Muscle of leg (tissue), 11 donors: Measurements from ENCODE around the gene ASB2. TPM values are rescaled to one million over a fixed set of nuclear protein-coding genes. Genes with fewer than 3 reads are reported as not detected.

ENCODE experiments used
- DNase-seq: peaks from one replicate; pipeline ENCODE4 v3.0.0; 2013
- H3K27ac ChIP-seq: one replicate; pipeline ENCODE4 v1.5.1; 2013; ENCODE audit warnings: mild to moderate bottlenecking, low read length, control low read depth
- H3K27me3 ChIP-seq: one replicate; pipeline ENCODE4 v1.6.1; 2013; ENCODE audit warnings: low read length; ENCODE audit not compliant: control insufficient read depth, insufficient read depth
- H3K36me3 ChIP-seq: one replicate; pipeline ENCODE4 v1.6.1; 2013; ENCODE audit warnings: low read length; ENCODE audit not compliant: control insufficient read depth, insufficient read depth
- H3K4me1 ChIP-seq: one replicate; pipeline ENCODE4 v1.6.1; 2013; ENCODE audit warnings: low read length; ENCODE audit not compliant: control insufficient read depth, insufficient read depth
- H3K4me3 ChIP-seq: one replicate; pipeline ENCODE4 v1.5.1; 2013; ENCODE audit warnings: low read length, control low read depth
- H3K9me3 ChIP-seq: replicated peaks from 2 replicates; pipeline ENCODE4 v1.6.1; 2013; ENCODE audit warnings: low read depth, low read length; ENCODE audit not compliant: control insufficient read depth
- WGBS: methylation state at CpG from one replicate; pipeline ENCODE4 v1.1.5; 2013; ENCODE audit warnings: missing lambda C conversion rate; ENCODE audit not compliant: insufficient coverage; 5-methylcytosine and 5-hydroxymethylcytosine counted together
- polyA plus RNA-seq, 8 donors: library from polyadenylated mRNA; unstranded; fragments of 120-200 nt; gene quantifications; one replicate each; pipeline versions ENCODE4 v1.2.1 to v1.2.3, GENCODE V29; 2013; ENCODE audit warnings: inconsistent platforms in 1 of 8, low replicate concordance in 1 of 8; ENCODE audit not compliant: insufficient read length in 8 of 8, insufficient read depth in 1 of 8
- total RNA-seq: library from RNA; stranded (reverse); fragments of 120-200 nt; gene quantifications from one replicate; pipeline ENCODE4 v1.2.4, GENCODE V29; 2013

Gene ASB2
- total and polyA plus RNA-seq, 9 donors, result 15.0 to 32.3 (median 23.0) TPM

- peaks cover 54% of the 10 kb centered on the region for H3K36me3 ChIP-seq
- WGBS, result 55% methylated on average over 5 of the region's 6 CpGs
- no peaks in the 10 kb centered on the region for H3K9me3 ChIP-seq
- peaks cover 57% of the 10 kb centered on the region for H3K4me1 ChIP-seq
- H3K27me3 ChIP-seq, result peaks cover 25% of the 10 kb centered on the region
- H3K4me3 ChIP-seq, result no peak overlapping the region
- no peak for DNase-seq
- peak overlapping the region; percentile 91 for H3K27ac ChIP-seq
These were observed 35.9 kb downstream of the ASB2 start for GRCh38 chr14:93940437-93940836.

GRCh38 chr14:93939304-93940229, 36.8 kb downstream of the ASB2 start:
- peaks cover 58% of the 10 kb centered on the region for H3K36me3 ChIP-seq
- no peak overlapping the region for H3K4me3 ChIP-seq
- peak; percentile 74 for DNase-seq
- no peak overlapping the region for H3K27ac ChIP-seq
- H3K4me1 ChIP-seq, result peaks cover 48% of the 10 kb centered on the region
- no peaks in the 10 kb centered on the region for H3K9me3 ChIP-seq
- H3K27me3 ChIP-seq, result peaks cover 26% of the 10 kb centered on the region
- WGBS, result 5% methylated on average over 81 of the region's 84 CpGs

GRCh38 chr14:93938751-93939303, 37.5 kb downstream of the ASB2 start:
- Histone ChIP-seq H3K27me3 (peaks cover 26% of the 10 kb centered on the region), H3K4me1 (peaks cover 41% of the 10 kb centered on the region), H3K36me3 (peaks cover 63% of the 10 kb centered on the region), H3K4me3 (no peak overlapping the region), H3K27ac (no peak overlapping the region), H3K9me3 (no peaks in the 10 kb centered on the region)
- 32% methylated on average over 46 of the region's 46 CpGs for WGBS
- no peak for DNase-seq

GRCh38 chr14:93937519-93937918, 38.9 kb downstream of the ASB2 start:
- H3K4me1 ChIP-seq, result peaks cover 28% of the 10 kb centered on the region
- peaks cover 65% of the 10 kb centered on the region for H3K36me3 ChIP-seq
- DNase-seq, result no peak
- H3K4me3 ChIP-seq, result no peak overlapping the region
- H3K27ac ChIP-seq, result no peak overlapping the region
- H3K27me3 ChIP-seq, result peaks cover 26% of the 10 kb centered on the region
- no peaks in the 10 kb centered on the region for H3K9me3 ChIP-seq
- WGBS, result 79% methylated on average over 13 of the region's 13 CpGs

GRCh38 chr14:93936926-93937325, 39.4 kb downstream of the ASB2 start:
- Histone ChIP-seq H3K4me1 (peaks cover 23% of the 10 kb centered on the region), H3K36me3 (peaks cover 62% of the 10 kb centered on the region), H3K9me3 (no peaks in the 10 kb centered on the region), H3K27me3 (peaks cover 26% of the 10 kb centered on the region), H3K27ac (no peak overlapping the region), H3K4me3 (no peak overlapping the region)
- WGBS, result 76% methylated on average over 5 of the region's 6 CpGs
- no peak for DNase-seq

- H3K36me3 ChIP-seq, result peaks cover 68% of the 10 kb centered on the region
- no peak overlapping the region for H3K4me3 ChIP-seq
- 0% methylated on average over 2 of the region's 5 CpGs for WGBS
- no peak overlapping the region for H3K27ac ChIP-seq
- H3K9me3 ChIP-seq, result no peaks in the 10 kb centered on the region
- peaks cover 26% of the 10 kb centered on the region for H3K27me3 ChIP-seq
- H3K4me1 ChIP-seq, result peaks cover 16% of the 10 kb centered on the region
- DNase-seq, result no peak
These were observed 40.1 kb downstream of the ASB2 start for GRCh38 chr14:93936245-93936644.

- DNase-seq, result no peak
- peaks cover 26% of the 10 kb centered on the region for H3K27me3 ChIP-seq
- no peaks in the 10 kb centered on the region for H3K9me3 ChIP-seq
- WGBS, result 38% methylated on average over 4 of the region's 8 CpGs
- H3K36me3 ChIP-seq, result peaks cover 65% of the 10 kb centered on the region
- H3K4me1 ChIP-seq, result peaks cover 5% of the 10 kb centered on the region
- no peak overlapping the region for H3K27ac ChIP-seq
- no peak overlapping the region for H3K4me3 ChIP-seq
These were observed 41.2 kb downstream of the ASB2 start for GRCh38 chr14:93935213-93935612.

GRCh38 chr14:93932642-93933041, 43.7 kb downstream of the ASB2 start:
- H3K4me3 ChIP-seq, result no peak overlapping the region
- DNase-seq, result no peak
- H3K27ac ChIP-seq, result no peak overlapping the region
- H3K36me3 ChIP-seq, result peaks cover 52% of the 10 kb centered on the region
- H3K9me3 ChIP-seq, result no peaks in the 10 kb centered on the region
- WGBS, result 92% methylated on average over 3 of the region's 4 CpGs
- H3K4me1 ChIP-seq, result peaks cover 14% of the 10 kb centered on the region
- H3K27me3 ChIP-seq, result peaks cover 6% of the 10 kb centered on the region

GRCh38 chr14:93930989-93931307, 45.4 kb downstream of the ASB2 start:
- WGBS, result 94% methylated on average over 2 of the region's 4 CpGs
- Histone ChIP-seq H3K36me3 (peaks cover 35% of the 10 kb centered on the region), H3K27me3 (peaks cover 2% of the 10 kb centered on the region), H3K27ac (no peak overlapping the region), H3K4me3 (no peak overlapping the region), H3K9me3 (no peaks in the 10 kb centered on the region), H3K4me1 (peaks cover 30% of the 10 kb centered on the region)
- DNase-seq, result no peak

- no peak overlapping the region for H3K27ac ChIP-seq
- DNase-seq, result no peak
- H3K9me3 ChIP-seq, result no peaks in the 10 kb centered on the region
- peaks cover 1% of the 10 kb centered on the region for H3K27me3 ChIP-seq
- 80% methylated on average over 6 of the region's 8 CpGs for WGBS
- H3K4me3 ChIP-seq, result no peak overlapping the region
- peaks cover 30% of the 10 kb centered on the region for H3K36me3 ChIP-seq
- peaks cover 30% of the 10 kb centered on the region for H3K4me1 ChIP-seq
These were observed 45.9 kb downstream of the ASB2 start for GRCh38 chr14:93930296-93930988.
